ENCODE results near the gene TRIM61. TPM values are rescaled to one million over a fixed set of nuclear protein-coding genes. Genes with fewer than 3 reads are reported as not detected.
"Not testable (repeated sequence)": the region's sequence is repeated elsewhere in the genome, so short reads cannot be mapped to it uniquely, and the experiment has no call there.

The TRIM61 gene
- total RNA-seq, 1 donor from 2014 or later, result 1.1 TPM

GRCh38 chr4:164948975-164949374 is 28.5 kb downstream of the TRIM61 start:
- FAIRE-seq, result no peak
- no peaks in the 10 kb centered on the region for H3K36me3 ChIP-seq (ENCODE audit: control insufficient read depth, insufficient read depth, low read length)
- H3K27me3 ChIP-seq (ENCODE audit: control insufficient read depth, insufficient read depth, low read length), result no peaks in the 10 kb centered on the region
- TF ChIP-seq, protein P1, sequence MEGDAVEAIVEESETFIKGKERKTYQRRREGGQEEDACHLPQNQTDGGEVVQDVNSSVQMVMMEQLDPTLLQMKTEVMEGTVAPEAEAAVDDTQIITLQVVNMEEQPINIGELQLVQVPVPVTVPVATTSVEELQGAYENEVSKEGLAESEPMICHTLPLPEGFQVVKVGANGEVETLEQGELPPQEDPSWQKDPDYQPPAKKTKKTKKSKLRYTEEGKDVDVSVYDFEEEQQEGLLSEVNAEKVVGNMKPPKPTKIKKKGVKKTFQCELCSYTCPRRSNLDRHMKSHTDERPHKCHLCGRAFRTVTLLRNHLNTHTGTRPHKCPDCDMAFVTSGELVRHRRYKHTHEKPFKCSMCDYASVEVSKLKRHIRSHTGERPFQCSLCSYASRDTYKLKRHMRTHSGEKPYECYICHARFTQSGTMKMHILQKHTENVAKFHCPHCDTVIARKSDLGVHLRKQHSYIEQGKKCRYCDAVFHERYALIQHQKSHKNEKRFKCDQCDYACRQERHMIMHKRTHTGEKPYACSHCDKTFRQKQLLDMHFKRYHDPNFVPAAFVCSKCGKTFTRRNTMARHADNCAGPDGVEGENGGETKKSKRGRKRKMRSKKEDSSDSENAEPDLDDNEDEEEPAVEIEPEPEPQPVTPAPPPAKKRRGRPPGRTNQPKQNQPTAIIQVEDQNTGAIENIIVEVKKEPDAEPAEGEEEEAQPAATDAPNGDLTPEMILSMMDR (IDR thresholded peaks at IDR 0.05; ENCODE audit: insufficient read depth, low read length, severe bottlenecking), result no peak
- no peak overlapping the region for H3K4me3 ChIP-seq (ENCODE audit: low read depth, low read length)
- DNase-seq (ENCODE audit: low read depth), result no peak

- not testable (repeated sequence) for H3K27me3 ChIP-seq (ENCODE audit: control insufficient read depth, insufficient read depth, low read length); H3K4me3 ChIP-seq (ENCODE audit: low read depth, low read length); DNase-seq (ENCODE audit: low read depth); FAIRE-seq; H3K36me3 ChIP-seq (ENCODE audit: control insufficient read depth, insufficient read depth, low read length)
Observed at GRCh38 chr4:164948006-164948405, 29.5 kb downstream of the TRIM61 start.

- no peak for DNase-seq (ENCODE audit: low read depth)
- TF ChIP-seq, protein P1 (IDR thresholded peaks at IDR 0.05; ENCODE audit: insufficient read depth, low read length, severe bottlenecking), result no peak
- FAIRE-seq, result no peak
- no peak overlapping the region for H3K4me3 ChIP-seq (ENCODE audit: low read depth, low read length)
- no peaks in the 10 kb centered on the region for H3K36me3 ChIP-seq (ENCODE audit: control insufficient read depth, insufficient read depth, low read length)
- no peaks in the 10 kb centered on the region for H3K27me3 ChIP-seq (ENCODE audit: control insufficient read depth, insufficient read depth, low read length)
Observed at GRCh38 chr4:164946810-164947209, 30.6 kb downstream of the TRIM61 start.

- Histone ChIP-seq H3K4me3 (ENCODE audit: low read depth, low read length) (no peak overlapping the region), H3K36me3 (ENCODE audit: control insufficient read depth, insufficient read depth, low read length) (no peaks in the 10 kb centered on the region), H3K27me3 (ENCODE audit: control insufficient read depth, insufficient read depth, low read length) (no peaks in the 10 kb centered on the region)
- DNase-seq (ENCODE audit: low read depth) (no peak), FAIRE-seq (no peak)
- TF ChIP-seq, protein P1 (IDR thresholded peaks at IDR 0.05; ENCODE audit: insufficient read depth, low read length, severe bottlenecking), result no peak
Observed at GRCh38 chr4:164945146-164945545, 32.3 kb downstream of the TRIM61 start.

DNA sequence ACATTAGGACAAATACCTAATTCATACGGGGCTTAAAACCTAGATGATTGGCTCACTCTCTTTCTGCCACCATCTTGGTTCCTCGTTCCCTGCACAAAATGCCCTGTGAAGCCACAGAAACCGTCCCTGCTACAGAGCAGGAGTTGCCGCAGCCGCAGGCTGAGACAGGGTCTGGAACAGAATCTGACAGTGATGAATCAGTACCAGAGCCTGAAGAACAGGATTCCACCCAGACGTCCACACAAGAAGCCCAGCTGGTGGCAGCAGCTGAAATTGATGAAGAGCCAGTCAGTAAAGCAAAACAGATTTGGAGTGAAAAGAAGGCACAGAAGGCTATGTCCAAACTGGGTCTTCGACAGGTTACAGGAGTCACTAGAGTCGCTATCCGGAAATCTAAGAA is 34.3 kb downstream of the TRIM61 start:
- TF ChIP-seq, protein P1 (IDR thresholded peaks at IDR 0.05; ENCODE audit: insufficient read depth, low read length, severe bottlenecking), result no peak
- no peaks in the 10 kb centered on the region for H3K36me3 ChIP-seq (ENCODE audit: control insufficient read depth, insufficient read depth, low read length)
- H3K27me3 ChIP-seq (ENCODE audit: control insufficient read depth, insufficient read depth, low read length), result no peaks in the 10 kb centered on the region
- no peak overlapping the region for H3K4me3 ChIP-seq (ENCODE audit: low read depth, low read length)
- no peak for DNase-seq (ENCODE audit: low read depth)
- FAIRE-seq, result no peak

GRCh38 chr4:164937576-164938270 is 39.7 kb downstream of the TRIM61 start:
- FAIRE-seq (peak; percentile 87), DNase-seq (ENCODE audit: low read depth) (peak; percentile 14)
- no peaks in the 10 kb centered on the region for H3K36me3 ChIP-seq (ENCODE audit: control insufficient read depth, insufficient read depth, low read length)
- H3K27me3 ChIP-seq (ENCODE audit: control insufficient read depth, insufficient read depth, low read length), result no peaks in the 10 kb centered on the region
- no peak overlapping the region for H3K4me3 ChIP-seq (ENCODE audit: low read depth, low read length)
- TF ChIP-seq, protein P1 (IDR thresholded peaks at IDR 0.05; ENCODE audit: insufficient read depth, low read length, severe bottlenecking), result peak; percentile 7

GRCh38 chr4:164935865-164936606 is 41.4 kb downstream of the TRIM61 start:
- not testable (repeated sequence) for H3K4me3 ChIP-seq (ENCODE audit: low read depth, low read length); DNase-seq (ENCODE audit: low read depth); H3K36me3 ChIP-seq (ENCODE audit: control insufficient read depth, insufficient read depth, low read length); H3K27me3 ChIP-seq (ENCODE audit: control insufficient read depth, insufficient read depth, low read length); FAIRE-seq
